ENCODE data around the gene KDM4B. TPM values are rescaled to one million over a fixed set of nuclear protein-coding genes. Genes with fewer than 3 reads are reported as not detected.

KDM4B gene
- total RNA-seq, 8 experiments from 2014 or later = 15.7 to 48.0 (median 33.0) TPM

GRCh38 chr19:5144545-5145179, 175.7 kb downstream of the KDM4B start:
- H3K4me3 ChIP-seq = no peak overlapping the region
- peaks cover 5 to 10% of the 10 kb centered on the region in 2 donors for H3K4me1 ChIP-seq (replicated peaks in 1 of 2)
- no peak overlapping the region for H3K27ac ChIP-seq
- 67 to 97% (median 92%) methylated on average over 1 to 9 of the region's 23 CpGs; no CpG with 5 or more reads in 5 of the 10 experiments for WGBS, 10 experiments
- ATAC-seq (replicated peaks in 6 of 8) = no peak
- in situ Hi-C loops (cut with MboI; ENCODE audit: low pct_unique_long_range_greater_than_20kb in 2 of 9, low sequenced_read_pairs in 9 of 9, unreplicated experiment in 9 of 9) = no loop called here

GRCh38 chr19:5145521-5146511, 176.9 kb downstream of the KDM4B start:
- in situ Hi-C loops (cut with MboI; ENCODE audit: low pct_unique_long_range_greater_than_20kb in 2 of 9, low sequenced_read_pairs in 9 of 9, unreplicated experiment in 9 of 9) = no loop called here
- H3K27ac ChIP-seq = no peak overlapping the region
- ATAC-seq (replicated peaks in 6 of 8) = no peak
- WGBS, 10 experiments = 85 to 100% (median 93%) methylated on average over 2 to 10 of the region's 52 CpGs; no CpG with 5 or more reads in 3 of the 10 experiments
- H3K4me1 ChIP-seq (replicated peaks in 1 of 2) = peaks cover 17 to 21% of the 10 kb centered on the region in 2 donors
- no peak overlapping the region for H3K4me3 ChIP-seq

GRCh38 chr19:5147074-5147977, 178.4 kb downstream of the KDM4B start:
- 60 to 100% (median 98%) methylated on average over 1 to 10 of the region's 31 CpGs for WGBS, 10 experiments
- in situ Hi-C loops (cut with MboI; ENCODE audit: low pct_unique_long_range_greater_than_20kb in 2 of 9, low sequenced_read_pairs in 9 of 9, unreplicated experiment in 9 of 9) = no loop called here
- no peak overlapping the region for H3K4me3 ChIP-seq
- H3K27ac ChIP-seq = no peak overlapping the region
- no peak for ATAC-seq (replicated peaks in 6 of 8)
- peaks cover 24 to 29% of the 10 kb centered on the region in 2 donors for H3K4me1 ChIP-seq (replicated peaks in 1 of 2)

GRCh38 chr19:5147978-5148793, 179.3 kb downstream of the KDM4B start:
- no peak overlapping the region for H3K27ac ChIP-seq
- WGBS, 10 experiments = 0 to 100% (median 90%) methylated on average over 1 to 6 of the region's 42 CpGs; no CpG with 5 or more reads in 7 of the 10 experiments
- ATAC-seq (replicated peaks in 6 of 8) = peak in 2 of 8 experiments; percentile 14 to 83

GRCh38 chr19:5148794-5149190, 179.9 kb downstream of the KDM4B start:
- H3K27ac ChIP-seq = peak overlapping the region in 1 of 2 donors; percentile 14
- in situ Hi-C loops (cut with MboI; ENCODE audit: low pct_unique_long_range_greater_than_20kb in 2 of 9, low sequenced_read_pairs in 9 of 9, unreplicated experiment in 9 of 9) = no loop called here
- H3K4me1 ChIP-seq (replicated peaks in 1 of 2) = peaks cover 29 to 32% of the 10 kb centered on the region in 2 donors
- 80 to 94% methylated on average over 1 to 6 of the region's 15 CpGs; no CpG with 5 or more reads in 8 of the 10 experiments for WGBS, 10 experiments
- ATAC-seq (replicated peaks in 6 of 8) = peak in 1 of 8 experiments; percentile 7
- H3K4me3 ChIP-seq = no peak overlapping the region

More at GRCh38 chr19:5147978-5148793, 179.3 kb downstream of the KDM4B start:
- in situ Hi-C loops (cut with MboI; ENCODE audit: low pct_unique_long_range_greater_than_20kb in 2 of 9, low sequenced_read_pairs in 9 of 9, unreplicated experiment in 9 of 9) = no loop called here
- Histone ChIP-seq H3K4me1 (replicated peaks in 1 of 2) (peaks cover 26 to 29% of the 10 kb centered on the region in 2 donors), H3K4me3 (no peak overlapping the region)

- in situ Hi-C loops (cut with MboI; ENCODE audit: low pct_unique_long_range_greater_than_20kb in 2 of 9, low sequenced_read_pairs in 9 of 9, unreplicated experiment in 9 of 9) = no loop called here
- Histone ChIP-seq H3K4me3 (no peak overlapping the region), H3K27ac (peak overlapping the region; percentile 75 to 76), H3K4me1 (replicated peaks in 1 of 2) (peaks cover 35 to 40% of the 10 kb centered on the region in 2 donors)
- WGBS, 10 experiments = 83% methylated on average over 1 of the region's 10 CpGs; no CpG with 5 or more reads in 9 of the 10 experiments
- no peak for ATAC-seq (replicated peaks in 6 of 8)
These were observed 180.6 kb downstream of the KDM4B start for GRCh38 chr19:5149508-5149907.

- in situ Hi-C loops (cut with MboI; ENCODE audit: low pct_unique_long_range_greater_than_20kb in 2 of 9, low sequenced_read_pairs in 9 of 9, unreplicated experiment in 9 of 9) = no loop called here
- Histone ChIP-seq H3K4me1 (replicated peaks in 1 of 2) (peaks cover 39 to 47% of the 10 kb centered on the region in 2 donors), H3K27ac (peak overlapping the region; percentile 75 to 76), H3K4me3 (no peak overlapping the region)
- WGBS, 10 experiments = 20 to 95% (median 61%) methylated on average over 1 to 6 of the region's 36 CpGs; no CpG with 5 or more reads in 6 of the 10 experiments
- peak in 3 of 8 experiments; percentile 19 to 23 (median 21) for ATAC-seq (replicated peaks in 6 of 8)
These were observed 181.3 kb downstream of the KDM4B start for GRCh38 chr19:5149932-5150901.

- H3K4me3 ChIP-seq = no peak overlapping the region
- 6 to 100% (median 92%) methylated on average over 2 to 4 of the region's 52 CpGs; no CpG with 5 or more reads in 7 of the 10 experiments for WGBS, 10 experiments
These were observed 182.2 kb downstream of the KDM4B start for GRCh38 chr19:5150902-5151741.

GRCh38 chr19:5152013-5152763, 183.3 kb downstream of the KDM4B start:
- Histone ChIP-seq H3K4me1 (replicated peaks in 1 of 2) (peaks cover 54 to 60% of the 10 kb centered on the region in 2 donors), H3K27ac (peak overlapping the region in 1 of 2 donors; percentile 32), H3K4me3 (no peak overlapping the region)
- 75 to 100% (median 91%) methylated on average over 1 to 13 of the region's 27 CpGs; no CpG with 5 or more reads in 1 of the 10 experiments for WGBS, 10 experiments
- in situ Hi-C loops (cut with MboI; ENCODE audit: low pct_unique_long_range_greater_than_20kb in 2 of 9, low sequenced_read_pairs in 9 of 9, unreplicated experiment in 9 of 9) = no loop called here
- ATAC-seq (replicated peaks in 6 of 8) = no peak

More at GRCh38 chr19:5150902-5151741, 182.2 kb downstream of the KDM4B start:
- H3K4me1 ChIP-seq (replicated peaks in 1 of 2) = peaks cover 45 to 56% of the 10 kb centered on the region in 2 donors
- peak in 5 of 8 experiments; percentile 47 to 74 (median 64) for ATAC-seq (replicated peaks in 6 of 8)
- H3K27ac ChIP-seq = peak overlapping the region; percentile 75 to 76
- in situ Hi-C loops (cut with MboI; ENCODE audit: low pct_unique_long_range_greater_than_20kb in 2 of 9, low sequenced_read_pairs in 9 of 9, unreplicated experiment in 9 of 9) = no loop called here

All from motor neuron (in vitro differentiated cells).